ENCODE measurements around the gene PTPRQ. TPM values are rescaled to one million over a fixed set of nuclear protein-coding genes. Genes with fewer than 3 reads are reported as not detected.

Gene PTPRQ
- polyA plus RNA-seq, 1 donor (not counting 4 experiments of a cell fraction or from before 2014, with no cell fraction given) = 0.01 TPM

- peaks cover 17% of the 10 kb centered on the region for H3K4me1 ChIP-seq (ENCODE audit: control insufficient read depth, extremely low read depth, insufficient read depth, low read length)
- H2AFZ ChIP-seq (ENCODE audit: control insufficient read depth, low read length) = no peak overlapping the region
- H3K9ac ChIP-seq (ENCODE audit: control insufficient read depth, extremely low read depth, insufficient read depth, low read length) = no peak overlapping the region
- DNase-seq (ENCODE audit: low read depth, low spot score) = no peak
- H3K79me2 ChIP-seq (ENCODE audit: control insufficient read depth, insufficient read depth, low read length) = no peaks in the 10 kb centered on the region
- no peaks in the 10 kb centered on the region for H3K27me3 ChIP-seq (ENCODE audit: control insufficient read depth, extremely low read depth, insufficient read depth, low read length)
- H4K20me1 ChIP-seq (ENCODE audit: control insufficient read depth, extremely low read depth, insufficient read depth, low read length) = no peaks in the 10 kb centered on the region
- no peak for FAIRE-seq
- dilution Hi-C loops (cut with MboI; ENCODE audit: extremely low pct_ligation_motif_present, low sequenced_read_pairs) = no loop called here
- no peaks in the 10 kb centered on the region for H3K36me3 ChIP-seq (ENCODE audit: control insufficient read depth in 2 of 2, extremely low read depth in 1 of 2, insufficient read depth in 2 of 2, low read length in 2 of 2)
- TF ChIP-seq CTCF (optimal IDR thresholded peaks at IDR 0.05 in 1 of 3, IDR thresholded peaks at IDR 0.05 in 1 of 3, conservative IDR thresholded peaks at IDR 0.05 in 1 of 3; ENCODE audit: extremely low read depth in 1 of 3, insufficient read depth in 2 of 3, low read length in 3 of 3) = no peak
- no peak for TF ChIP-seq EZH2 (IDR thresholded peaks at IDR 0.05; ENCODE audit: low read length)
- no peak overlapping the region for H3K4me2 ChIP-seq (ENCODE audit: control insufficient read depth, extremely low read depth, insufficient read depth, low read depth, low read length)
- no peaks in the 10 kb centered on the region for H3K9me1 ChIP-seq (ENCODE audit: control insufficient read depth, extremely low read depth, insufficient read depth, low read length)
- H3K9me3 ChIP-seq (ENCODE audit: control insufficient read depth, low read depth, low read length) = no peaks in the 10 kb centered on the region
- no peak overlapping the region for H3K4me3 ChIP-seq (ENCODE audit: control insufficient read depth in 2 of 3, extremely low read depth in 1 of 3, insufficient read depth in 2 of 3, low read depth in 1 of 3, low read length in 3 of 3)
- no peak overlapping the region for H3K27ac ChIP-seq (ENCODE audit: control insufficient read depth, insufficient read depth, low read length)
Measured at GRCh38 chr12:80556566-80556965, 112.5 kb downstream of the PTPRQ start.

- no peak overlapping the region for H3K4me2 ChIP-seq (ENCODE audit: control insufficient read depth, extremely low read depth, insufficient read depth, low read depth, low read length)
- no peaks in the 10 kb centered on the region for H3K4me1 ChIP-seq (ENCODE audit: control insufficient read depth, extremely low read depth, insufficient read depth, low read length)
- H3K27ac ChIP-seq (ENCODE audit: control insufficient read depth, insufficient read depth, low read length) = no peak overlapping the region
- no peak for FAIRE-seq
- no peak overlapping the region for H2AFZ ChIP-seq (ENCODE audit: control insufficient read depth, low read length)
- H4K20me1 ChIP-seq (ENCODE audit: control insufficient read depth, extremely low read depth, insufficient read depth, low read length) = no peaks in the 10 kb centered on the region
- dilution Hi-C loops (cut with MboI; ENCODE audit: extremely low pct_ligation_motif_present, low sequenced_read_pairs) = no loop called here
- no peaks in the 10 kb centered on the region for H3K9me3 ChIP-seq (ENCODE audit: control insufficient read depth, low read depth, low read length)
- no peaks in the 10 kb centered on the region for H3K79me2 ChIP-seq (ENCODE audit: control insufficient read depth, insufficient read depth, low read length)
- H3K4me3 ChIP-seq (ENCODE audit: control insufficient read depth in 2 of 3, extremely low read depth in 1 of 3, insufficient read depth in 2 of 3, low read depth in 1 of 3, low read length in 3 of 3) = no peak overlapping the region
- TF ChIP-seq EZH2 (IDR thresholded peaks at IDR 0.05; ENCODE audit: low read length) (no peak), CTCF (optimal IDR thresholded peaks at IDR 0.05 in 1 of 3, IDR thresholded peaks at IDR 0.05 in 1 of 3, conservative IDR thresholded peaks at IDR 0.05 in 1 of 3; ENCODE audit: extremely low read depth in 1 of 3, insufficient read depth in 2 of 3, low read length in 3 of 3) (no peak)
- no peaks in the 10 kb centered on the region for H3K9me1 ChIP-seq (ENCODE audit: control insufficient read depth, extremely low read depth, insufficient read depth, low read length)
- H3K9ac ChIP-seq (ENCODE audit: control insufficient read depth, extremely low read depth, insufficient read depth, low read length) = no peak overlapping the region
- no peaks in the 10 kb centered on the region for H3K27me3 ChIP-seq (ENCODE audit: control insufficient read depth, extremely low read depth, insufficient read depth, low read length)
- DNase-seq (ENCODE audit: low read depth, low spot score) = no peak
- H3K36me3 ChIP-seq (ENCODE audit: control insufficient read depth in 2 of 2, extremely low read depth in 1 of 2, insufficient read depth in 2 of 2, low read length in 2 of 2) = no peaks in the 10 kb centered on the region
Measured at GRCh38 chr12:80559766-80560165, 115.7 kb downstream of the PTPRQ start.

Data from keratinocyte (primary cell).